Inflammatory macrophage (primary cell): ENCODE data around the gene HMCN2.
A peak's percentile ranks its signal among the peaks of the same experiment; 100 is the strongest.

Experiments
- DNase-seq, 2 donors: peaks; one replicate each; pipeline ENCODE4 v3.0.0-alpha.2; 2020 to 2022

HMCN2 gene

GRCh38 chr9:130458027-130458803, 192.7 kb downstream of the HMCN2 start:
- no peak for DNase-seq

DNA sequence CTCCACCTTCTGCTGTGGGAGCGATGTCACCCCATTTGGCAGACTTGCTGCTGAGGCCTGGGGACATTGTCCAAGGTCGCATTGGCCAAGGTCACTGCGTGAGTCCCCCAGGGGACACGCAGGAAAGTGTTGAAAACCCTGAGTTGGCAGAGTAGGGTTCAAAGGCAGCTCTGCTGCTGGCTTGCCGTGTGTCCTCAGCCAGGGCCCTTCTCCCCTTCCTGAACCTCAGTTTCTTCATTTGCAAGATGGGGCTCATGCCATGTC, 193.2 kb downstream of the HMCN2 start:
- no peak for DNase-seq

GRCh38 chr9:130459151-130459550, 193.6 kb downstream of the HMCN2 start:
- DNase-seq = no peak

DNA sequence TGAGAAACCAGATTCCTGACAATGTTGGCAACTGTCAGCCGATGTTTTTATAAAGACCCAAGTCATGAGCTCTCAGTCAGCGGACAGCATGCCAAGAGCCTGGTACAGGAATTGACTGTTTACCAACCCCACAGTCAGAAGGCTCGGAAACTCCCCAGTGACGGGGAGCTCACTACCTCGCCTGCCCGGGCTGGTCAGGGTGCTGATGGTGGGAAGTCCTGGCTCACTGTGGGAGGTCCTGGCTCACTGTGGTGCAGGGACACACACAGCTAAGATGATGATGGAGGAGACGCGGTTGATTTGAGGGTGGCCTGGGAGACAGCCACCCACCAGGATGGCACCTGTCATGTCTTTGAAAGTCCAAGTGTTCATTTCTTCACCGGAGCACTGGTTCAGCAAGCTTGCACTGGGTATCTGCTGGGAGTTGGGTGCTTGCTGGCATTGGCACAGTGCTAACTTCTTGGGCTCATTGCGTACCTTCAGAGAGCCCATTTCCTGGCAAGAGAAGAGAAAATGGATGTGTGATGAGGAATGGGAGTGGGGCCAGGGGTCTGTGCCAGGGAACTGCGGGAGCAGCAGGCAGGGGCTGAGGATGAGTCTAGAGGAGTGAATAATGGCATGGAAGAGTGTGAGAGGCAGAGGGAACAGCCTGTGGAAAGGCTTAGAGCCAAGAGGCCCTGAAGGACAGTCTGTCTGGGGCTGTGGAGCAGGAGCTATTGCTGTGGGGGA, 194.5 kb downstream of the HMCN2 start:
- DNase-seq = no peak

GRCh38 chr9:130461218-130461630, 195.7 kb downstream of the HMCN2 start:
- DNase-seq = peak; percentile 38 to 41

- no peak for DNase-seq
These were observed 196.2 kb downstream of the HMCN2 start for GRCh38 chr9:130461731-130462130.

- DNase-seq = no peak
These were observed 197.4 kb downstream of the HMCN2 start for GRCh38 chr9:130462685-130463540.

GRCh38 chr9:130463763-130464745, 198.5 kb downstream of the HMCN2 start:
- no peak for DNase-seq

GRCh38 chr9:130465383-130466096, 200.0 kb downstream of the HMCN2 start:
- no peak for DNase-seq

GRCh38 chr9:130466537-130467217, 201.1 kb downstream of the HMCN2 start:
- no peak for DNase-seq

GRCh38 chr9:130467316-130467715, 201.8 kb downstream of the HMCN2 start:
- DNase-seq = no peak

GRCh38 chr9:130468566-130468965, 203.0 kb downstream of the HMCN2 start:
- no peak for DNase-seq

DNA sequence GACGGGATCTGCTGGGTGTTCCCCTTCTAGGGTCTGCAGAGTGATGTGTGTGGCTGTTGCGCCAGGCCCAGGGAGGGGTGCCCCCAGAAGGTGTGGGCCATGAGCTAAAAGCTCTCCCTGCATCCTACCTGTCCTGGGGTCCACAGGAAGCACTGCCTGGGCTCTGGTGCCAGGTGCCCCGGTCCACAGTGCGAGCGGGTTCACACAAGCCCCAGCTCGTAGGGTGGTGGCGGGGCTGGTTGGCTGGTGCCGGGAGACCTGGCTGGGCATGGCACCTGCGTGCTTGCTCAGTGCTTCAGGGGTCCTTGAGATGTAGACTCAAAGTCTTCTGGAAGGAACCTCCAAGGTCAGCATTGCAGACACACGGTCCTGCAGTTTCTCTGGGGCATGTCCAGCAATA, 204.7 kb downstream of the HMCN2 start:
- DNase-seq = no peak

DNA sequence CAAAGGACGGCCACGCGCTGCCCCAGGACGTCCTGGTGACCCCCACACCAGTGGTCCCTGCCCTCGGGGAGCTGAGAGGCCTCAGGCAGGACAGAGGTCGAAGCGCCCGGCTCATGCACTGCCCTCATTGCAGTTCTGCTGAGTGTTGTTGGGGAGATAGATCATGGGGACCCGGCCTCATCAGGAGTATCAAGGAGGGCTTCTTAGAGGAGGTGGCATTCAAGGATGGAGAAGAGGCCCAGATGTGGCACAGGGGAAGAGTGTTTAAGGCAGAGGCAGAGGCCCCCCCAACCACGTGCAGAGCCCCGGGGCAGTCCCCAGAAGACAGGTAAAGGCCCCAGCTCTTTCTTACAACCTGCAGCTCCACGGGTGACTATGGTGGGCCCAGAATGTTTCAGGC, 205.4 kb downstream of the HMCN2 start:
- no peak for DNase-seq

DNA sequence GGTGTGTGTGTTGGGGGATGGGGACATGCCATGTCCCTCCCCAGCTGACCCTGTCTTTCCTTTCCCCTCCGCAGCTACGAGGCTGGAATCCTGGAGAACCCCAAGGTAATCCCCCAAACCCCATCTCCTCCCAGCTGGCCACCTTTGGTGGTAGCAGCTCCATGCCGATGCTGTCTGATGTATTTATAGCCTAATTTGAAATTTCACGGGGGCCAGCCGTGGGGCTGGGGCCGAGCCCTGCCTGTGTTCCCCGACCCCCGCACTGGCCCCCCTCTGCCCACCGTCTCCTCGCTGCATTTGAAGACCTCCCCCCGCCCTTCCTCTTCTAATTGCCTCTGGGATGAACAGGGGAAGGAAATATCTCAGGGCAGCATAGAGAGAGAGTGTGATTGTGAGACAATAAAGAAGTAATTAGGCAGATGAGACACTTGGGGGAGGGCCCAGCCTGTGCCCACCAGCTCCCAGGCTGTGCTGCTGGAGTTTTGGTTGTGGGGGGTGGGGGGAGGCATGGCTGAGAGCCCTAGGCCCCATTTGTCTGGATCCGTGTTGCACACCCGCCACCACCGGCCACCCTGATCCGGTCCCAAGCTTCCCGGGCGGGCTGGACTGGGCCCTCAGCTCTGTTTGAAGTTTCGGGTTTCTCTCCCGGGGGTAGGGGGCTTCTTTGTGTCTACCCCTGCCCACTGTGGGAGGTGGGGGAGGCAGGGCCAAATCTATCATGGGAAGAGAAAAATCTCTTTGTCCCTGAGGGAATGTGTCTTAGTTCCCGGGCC, 206.0 kb downstream of the HMCN2 start:
- DNase-seq = no peak

- DNase-seq = no peak
These were observed 206.7 kb downstream of the HMCN2 start for GRCh38 chr9:130472184-130472705.

- no peak for DNase-seq
These were observed 207.4 kb downstream of the HMCN2 start for GRCh38 chr9:130473009-130473408.

- no peak for DNase-seq
These were observed 208.0 kb downstream of the HMCN2 start for GRCh38 chr9:130473566-130473965.

GRCh38 chr9:130474106-130474505, 208.5 kb downstream of the HMCN2 start:
- no peak for DNase-seq
